Urothelium cell line (cell line): ENCODE results near the gene JAG2.

Source experiments
- DNase-seq: peaks from one replicate; pipeline ENCODE4 v3.0.0; 2011; ENCODE audit warnings: low spot score, mixed read lengths
- FAIRE-seq: peaks from 2 replicates; lab custom pipeline; 2011; peaks lifted over from hg19 to GRCh38; lab: Jason Lieb, UNC

JAG2 gene

GRCh38 chr14:105168496-105168978 is at the start of gene JAG2:
JAG2 (minus strand) TSS chr14:105168776; CDS start chr14:105168420, 356 bp downstream.
- DNase-seq (peak; percentile 66), FAIRE-seq (no peak)

GRCh38 chr14:105217774-105218173 is 49.2 kb upstream of the JAG2 start:
- FAIRE-seq: no peak
- DNase-seq: no peak

DNA sequence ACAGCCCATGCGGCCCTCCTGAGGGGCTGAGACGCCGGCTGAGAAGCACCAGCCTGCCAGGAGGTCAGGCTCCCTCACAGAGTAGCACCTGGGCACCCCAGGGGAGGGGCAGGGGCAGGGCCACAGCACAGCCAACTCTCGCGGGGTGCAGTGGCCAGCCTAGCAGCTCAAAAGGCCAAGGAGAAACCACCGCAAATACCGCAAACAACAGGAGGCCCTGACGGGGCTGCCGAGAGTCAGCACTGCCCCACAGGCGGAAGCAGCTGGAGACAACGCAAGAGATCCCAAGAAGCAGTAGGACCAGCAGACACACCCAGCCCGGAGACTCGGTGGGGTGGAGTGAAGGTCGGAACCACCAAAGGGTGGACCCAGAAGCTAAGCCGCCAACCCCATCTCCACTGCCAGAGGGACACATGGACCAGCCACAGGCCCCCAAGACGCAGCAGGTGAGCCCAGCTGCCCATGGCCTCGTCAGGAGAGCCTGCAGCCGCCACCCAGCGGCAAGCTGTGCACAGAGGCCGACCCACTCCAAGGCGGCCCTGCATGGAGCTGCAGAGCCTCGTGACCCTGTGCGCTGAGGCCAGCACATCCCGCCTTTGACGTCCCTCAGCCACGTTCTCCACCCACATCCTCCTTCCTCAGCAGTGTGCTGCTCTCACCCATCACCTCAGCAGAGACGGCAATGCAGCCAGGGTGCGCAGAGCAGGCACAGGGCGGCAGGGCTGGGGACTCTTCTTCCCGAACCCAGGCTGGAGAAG is 48.1 kb upstream of the JAG2 start:
- FAIRE-seq (no peak), DNase-seq (no peak)

- FAIRE-seq (no peak), DNase-seq (no peak)
Measured at GRCh38 chr14:105215602-105216001, 47.0 kb upstream of the JAG2 start.

DNA sequence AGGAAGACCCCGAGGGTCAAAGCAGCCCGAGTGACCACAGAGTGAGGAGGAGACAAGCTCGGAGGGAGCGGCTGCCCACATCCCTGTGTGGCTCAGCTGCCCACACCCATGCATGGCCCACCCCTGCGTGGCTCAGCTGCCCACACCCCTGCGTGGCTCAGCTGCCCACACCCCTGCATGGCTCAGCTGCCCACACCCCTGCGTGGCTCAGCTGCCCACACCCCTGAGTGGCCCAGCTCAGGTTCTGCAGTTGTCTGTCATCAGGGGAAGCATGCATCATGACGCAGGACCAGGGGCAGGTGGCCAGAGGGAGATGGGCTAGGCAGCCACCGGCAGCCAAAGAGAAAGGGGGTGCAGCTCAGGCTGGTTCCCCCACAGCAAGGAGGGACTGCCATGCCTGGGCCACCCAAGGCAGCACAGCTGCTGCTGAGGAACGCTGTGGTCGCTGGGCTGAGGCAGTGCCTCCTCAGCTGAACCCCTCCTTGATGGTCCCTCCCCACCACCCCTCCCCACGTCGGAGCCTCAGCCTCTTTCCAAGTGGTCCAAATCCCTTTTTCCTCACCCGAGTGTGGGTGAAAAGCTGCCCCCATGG is 45.8 kb upstream of the JAG2 start:
- DNase-seq: no peak
- no peak for FAIRE-seq

DNA sequence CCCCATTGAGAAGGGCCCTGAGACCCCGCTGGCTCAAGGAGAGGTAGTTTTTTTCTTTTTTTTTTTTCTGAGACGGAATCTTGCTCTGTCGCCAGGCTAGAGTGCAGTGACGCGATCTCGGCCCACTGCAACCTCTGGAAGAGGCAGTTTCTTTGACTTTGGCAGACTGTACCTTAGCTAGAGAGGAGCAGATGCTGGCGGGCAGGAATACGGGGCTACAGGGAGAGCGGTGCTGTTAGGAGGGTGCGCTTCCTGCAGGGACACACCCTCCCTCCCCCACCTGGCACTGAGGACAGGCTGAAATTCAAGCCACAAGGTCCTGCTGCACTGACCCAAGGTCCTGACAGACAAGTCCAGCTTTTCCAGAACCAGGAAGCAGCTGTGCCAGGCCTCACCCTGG is 44.8 kb upstream of the JAG2 start:
- FAIRE-seq (no peak), DNase-seq (no peak)

DNA sequence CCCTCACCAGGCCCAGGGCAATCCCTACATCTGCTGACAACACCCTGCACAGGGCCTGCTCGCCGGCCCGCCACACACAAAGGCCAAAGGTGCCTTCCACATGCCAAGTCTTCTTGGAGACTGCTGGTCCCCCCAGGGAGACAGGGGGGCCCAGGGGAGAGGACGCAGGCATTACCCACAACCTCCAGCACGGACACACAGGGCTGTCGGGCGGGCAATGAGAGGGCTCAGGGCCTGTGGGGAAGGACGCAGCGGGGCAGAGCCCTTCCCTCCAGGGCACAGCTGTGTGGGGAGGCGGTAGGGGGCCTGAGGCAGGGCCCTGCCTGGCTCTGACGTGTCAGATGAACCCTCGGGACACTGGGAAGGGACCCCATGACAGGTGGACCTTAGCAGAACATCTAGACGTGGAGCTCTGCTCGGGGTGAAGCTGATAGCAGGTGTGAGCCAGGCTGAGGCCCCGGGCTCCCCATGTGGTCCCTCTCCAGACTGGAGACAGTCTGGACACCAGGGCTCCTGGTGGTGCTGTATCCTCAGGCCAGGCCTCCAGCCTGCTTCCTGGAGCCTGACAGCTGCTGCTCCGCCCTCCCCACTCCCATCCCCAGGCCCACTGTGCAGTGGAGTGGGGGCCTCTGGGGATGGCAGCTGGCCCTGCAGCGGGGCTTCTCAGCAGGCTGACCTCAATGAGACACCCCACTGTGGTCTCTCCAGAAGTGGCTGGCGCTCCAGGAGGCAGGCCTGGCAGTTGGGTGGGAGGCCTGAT is 44.1 kb upstream of the JAG2 start:
- no peak for DNase-seq
- no peak for FAIRE-seq

DNA sequence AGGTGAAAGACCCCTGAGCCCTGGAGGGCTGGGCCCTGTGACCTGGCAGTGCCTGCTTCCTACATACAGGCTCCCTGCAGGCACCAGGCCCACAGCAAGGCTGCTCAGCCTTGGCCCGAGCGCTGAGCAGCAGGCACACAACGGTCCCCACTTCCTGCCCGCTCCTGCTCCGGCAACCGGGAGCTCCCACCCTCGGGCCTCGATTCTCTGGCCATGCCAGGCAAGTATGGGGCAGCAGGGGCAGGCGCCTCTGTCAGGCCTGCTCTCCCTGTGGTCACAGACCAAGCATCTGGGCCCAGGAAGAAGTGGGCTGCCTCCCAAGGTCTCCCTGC is 43.1 kb upstream of the JAG2 start:
- DNase-seq: no peak
- FAIRE-seq: no peak

DNA sequence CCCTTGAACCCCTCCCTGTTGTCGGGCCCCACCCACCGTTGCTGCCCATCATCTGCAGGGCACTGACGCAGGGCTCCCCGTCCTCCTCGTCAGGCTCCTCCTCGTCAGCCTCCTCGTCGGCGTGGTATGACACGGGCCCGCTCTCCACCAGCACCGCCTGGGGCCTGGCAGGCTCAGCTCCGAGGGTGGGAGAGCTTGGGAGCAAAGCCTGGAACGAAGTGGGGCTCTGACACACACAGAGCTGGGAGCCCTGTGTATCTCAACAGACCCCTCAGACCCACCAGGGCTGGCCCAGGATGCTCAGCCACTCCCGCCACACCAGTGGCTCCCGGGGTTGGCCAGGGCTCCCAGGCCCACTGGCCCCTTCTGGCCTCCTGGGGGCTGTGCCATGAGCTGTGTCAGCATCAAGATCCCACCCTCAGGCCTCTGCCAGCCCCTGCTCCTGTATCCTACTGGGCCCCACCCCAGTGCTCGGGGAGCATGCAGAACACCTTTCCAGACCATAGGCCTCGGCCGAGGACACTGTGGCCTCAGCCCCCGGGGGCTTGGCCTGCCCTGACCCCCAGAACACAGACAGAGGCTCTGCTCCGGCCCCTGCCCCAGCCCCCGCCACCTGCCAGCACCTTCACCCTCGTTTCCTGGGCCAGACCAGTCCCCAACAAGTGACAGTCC is 42.6 kb upstream of the JAG2 start:
- FAIRE-seq (no peak), DNase-seq (no peak)

DNA sequence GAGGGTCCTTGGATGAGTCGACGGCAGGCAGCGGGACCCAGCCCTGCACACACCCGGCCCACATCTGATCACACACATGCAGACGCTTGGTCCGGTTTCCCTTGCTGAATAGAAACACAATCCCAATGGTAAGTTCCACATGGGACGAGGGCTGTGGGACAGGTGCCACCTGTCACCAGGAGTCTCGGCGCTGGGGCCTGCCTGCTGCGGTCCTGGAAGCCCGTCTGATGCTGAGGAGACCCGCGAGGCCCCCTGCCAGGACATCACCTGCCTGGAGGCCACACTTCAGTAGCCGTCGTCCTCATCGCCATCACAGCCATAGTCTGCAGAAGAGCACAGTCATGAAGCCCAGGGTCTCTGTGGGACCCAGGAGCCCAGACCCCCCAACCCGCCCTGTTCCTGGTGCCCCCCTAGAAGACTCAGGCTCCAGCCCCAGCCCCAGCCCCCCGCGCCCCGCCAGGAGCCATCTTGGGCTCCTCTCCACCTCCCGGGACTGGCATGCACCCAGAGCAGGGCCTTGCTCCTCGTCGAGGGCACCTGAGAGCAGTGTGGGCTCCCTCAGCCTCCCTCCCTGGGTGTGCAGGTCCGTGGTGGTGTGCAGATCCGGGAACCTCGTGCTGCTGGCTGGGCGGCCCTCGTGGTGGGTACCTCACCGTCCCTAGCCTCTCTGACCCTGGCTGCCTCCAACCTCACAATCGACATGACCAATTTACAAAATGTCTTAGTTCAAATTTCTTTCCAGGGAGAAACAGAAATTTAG is 41.9 kb upstream of the JAG2 start:
- no peak for FAIRE-seq
- DNase-seq: no peak

GRCh38 chr14:105209646-105210045 is 41.1 kb upstream of the JAG2 start:
- FAIRE-seq: no peak

DNA sequence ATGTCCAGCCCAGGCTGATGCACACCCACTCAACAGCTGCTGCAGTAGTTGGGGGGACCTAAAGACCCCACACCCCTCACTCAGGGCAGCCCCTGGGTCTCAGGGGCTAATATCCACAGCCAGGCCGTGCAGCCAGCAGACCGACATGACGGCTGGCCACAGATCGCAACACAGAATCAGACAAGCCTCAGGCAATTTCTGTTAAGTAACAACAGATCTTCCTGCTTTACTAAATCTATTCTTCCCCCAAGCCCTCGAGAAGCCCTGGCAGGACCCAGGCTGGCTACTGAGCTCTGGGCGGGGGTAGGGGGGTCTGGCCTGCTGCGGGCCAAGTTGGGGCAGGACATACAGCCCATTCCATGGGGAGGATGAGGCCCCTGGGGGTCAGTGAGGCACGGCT is 40.5 kb upstream of the JAG2 start:
- FAIRE-seq (no peak), DNase-seq (no peak)

More at GRCh38 chr14:105209646-105210045, 41.1 kb upstream of the JAG2 start:
- no peak for DNase-seq

GRCh38 chr14:105208738-105209075 is 40.1 kb upstream of the JAG2 start:
- FAIRE-seq (no peak), DNase-seq (no peak)

DNA sequence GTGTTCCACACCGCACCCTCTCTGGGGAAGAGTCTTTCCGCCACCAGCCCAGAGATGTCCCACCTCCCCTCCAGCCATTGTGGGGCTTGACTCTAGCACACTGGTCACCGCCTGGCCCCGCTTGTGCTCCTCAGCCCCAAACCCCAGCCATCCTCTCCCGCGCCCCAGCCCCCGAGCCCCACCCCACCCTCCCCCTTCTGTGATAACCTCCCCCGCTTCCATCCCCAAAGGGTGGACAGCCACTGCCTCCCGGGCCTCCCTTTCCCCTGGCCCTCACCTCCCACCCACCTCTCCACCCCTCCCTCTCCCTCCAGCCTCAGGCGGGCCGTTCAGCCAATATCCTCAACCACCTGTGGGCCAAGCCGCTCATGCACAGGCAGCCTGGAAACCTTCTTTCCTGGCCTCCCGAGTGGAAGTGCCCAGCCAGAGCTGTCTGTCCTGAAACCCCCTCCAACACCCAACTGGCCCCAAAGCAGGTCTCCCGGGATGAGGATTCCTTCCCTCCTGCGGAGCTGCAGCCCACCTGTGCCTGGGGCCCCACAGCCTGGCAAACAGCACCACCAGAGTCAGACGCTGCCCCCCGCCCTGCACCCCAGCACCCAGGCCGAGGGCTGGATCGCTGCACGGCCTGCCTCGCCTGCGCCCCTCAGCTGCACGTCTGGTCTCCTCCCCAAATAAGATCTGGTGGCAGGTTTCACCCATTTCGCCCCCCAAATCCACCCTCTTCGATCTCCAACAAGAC is 39.6 kb upstream of the JAG2 start:
- FAIRE-seq: no peak
- no peak for DNase-seq

DNA sequence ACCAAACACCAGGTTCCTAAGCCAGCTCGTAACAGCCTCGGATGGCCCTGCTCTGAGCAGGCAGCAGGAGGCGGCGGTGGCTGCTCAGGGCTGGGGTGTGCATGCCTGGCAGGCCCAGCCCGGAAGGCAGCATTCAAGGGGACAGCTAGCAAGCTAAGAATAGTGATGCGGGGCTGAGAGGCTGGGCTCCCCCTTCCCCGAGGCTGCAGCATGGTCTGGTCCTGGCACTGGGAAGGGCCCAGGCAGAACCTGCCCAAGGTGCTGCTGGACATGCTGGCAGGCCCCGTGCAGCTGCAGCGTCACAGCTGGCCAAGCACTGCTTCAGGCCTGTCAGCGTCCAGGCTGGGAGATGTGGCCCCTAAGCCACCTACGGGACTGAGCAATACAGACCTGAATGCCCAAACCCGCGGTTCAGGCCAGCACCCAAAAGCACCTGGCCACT is 38.9 kb upstream of the JAG2 start:
- DNase-seq (no peak), FAIRE-seq (no peak)

GRCh38 chr14:105206873-105207272 is 38.3 kb upstream of the JAG2 start:
- DNase-seq: no peak
- FAIRE-seq: no peak

- FAIRE-seq (no peak), DNase-seq (no peak)
Measured at GRCh38 chr14:105205673-105206208, 37.2 kb upstream of the JAG2 start.

DNA sequence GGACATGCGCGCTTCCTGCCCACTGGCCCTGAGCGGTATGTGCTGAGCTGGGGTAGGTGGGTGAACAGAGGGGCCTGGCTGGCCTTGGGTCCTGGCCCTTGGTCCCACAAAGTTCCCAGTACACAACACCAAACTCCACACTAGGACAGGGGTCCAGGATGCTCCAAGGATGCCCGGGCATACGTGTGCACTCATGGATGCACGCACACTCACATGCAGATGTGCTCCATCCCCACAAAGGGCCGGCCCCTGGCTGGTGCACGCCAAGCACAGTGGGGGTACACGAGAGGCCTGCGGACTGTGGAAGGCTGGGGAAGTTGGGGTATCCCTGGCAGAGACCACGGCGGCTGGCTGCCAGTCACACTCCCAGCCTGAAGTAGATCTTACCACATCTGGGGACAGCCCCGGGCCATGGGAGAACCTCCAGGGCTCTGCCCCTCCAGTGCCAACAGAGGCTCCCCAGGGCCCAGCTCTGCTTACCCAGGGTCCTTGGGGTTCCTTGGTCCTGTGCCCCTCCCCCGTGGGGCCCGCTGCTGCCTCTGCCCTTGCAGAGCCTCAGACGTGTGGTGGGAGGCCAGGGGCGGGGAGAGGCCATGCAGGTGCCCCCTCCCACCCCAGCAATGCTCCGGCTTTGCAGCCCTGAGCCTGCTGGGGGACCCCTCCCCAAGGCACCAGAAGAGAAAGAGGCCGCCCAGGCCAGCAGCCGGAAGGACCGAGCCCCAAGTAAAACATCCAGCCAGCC is 36.5 kb upstream of the JAG2 start:
- DNase-seq: no peak
- no peak for FAIRE-seq
